NT2/D1 (cell line): ENCODE measurements around the gene ASAP2.

Experiments used
- SUZ12 ChIP-seq: IDR thresholded peaks from 2 replicates; pipeline ENCODE4 v1.6.1; 2011; ENCODE audit not compliant: insufficient read length, insufficient read depth; ENCODE audit errors: extremely low read depth
- YY1 ChIP-seq: IDR thresholded peaks from 2 replicates; pipeline ENCODE4 v1.6.1; 2011; ENCODE audit not compliant: insufficient read length, insufficient read depth

- TF ChIP-seq SUZ12 (no peak), YY1 (no peak)
Measured at GRCh38 chr2:9285921-9286320, 79.3 kb downstream of the ASAP2 start.
